Peyer's patch (tissue), 4 donors: ENCODE measurements around the gene SYNE4. TPM values are rescaled to one million over a fixed set of nuclear protein-coding genes. Genes with fewer than 3 reads are reported as not detected.

Experiments used
- DNase-seq, 3 donors: peaks; one replicate each; pipeline ENCODE4 v3.0.0-alpha.2; 2017 to 2019
- H3K27ac ChIP-seq, 4 donors: fragments of 200-600 bp; sonication (generic); one replicate each; pipeline ENCODE4 v1.5.1; 2016 to 2019
- H3K27me3 ChIP-seq, 2 donors: fragments of 200-600 bp; sonication (generic); one replicate each; pipeline ENCODE4 v1.5.1; 2019
- H3K36me3 ChIP-seq, 3 donors: fragments of 200-600 bp; sonication (generic); one replicate each; pipeline ENCODE4 v1.5.1; 2016 to 2019
- H3K4me1 ChIP-seq, 4 donors: fragments of 200-600 bp; sonication (generic); one replicate each; pipeline ENCODE4 v1.5.1; 2016 to 2019
- H3K4me3 ChIP-seq, 4 donors: fragments of 200-600 bp; sonication (generic); 1 replicate in 3 of 4; 2 replicates in 1 of 4; pipeline ENCODE4 v1.5.1; 2016 to 2019; ENCODE audit warnings: mild to moderate bottlenecking in 1 of 4
- H3K9me3 ChIP-seq, 4 donors: fragments of 200-600 bp; sonication (generic); one replicate each; pipeline ENCODE4 v1.5.1; 2016 to 2019; ENCODE audit warnings: mild to moderate bottlenecking in 1 of 4
- CTCF ChIP-seq, 6 experiments: fragments of 450-650 bp in 4 of 6; fragments of 200-600 bp in 2 of 6; sonication (generic) in 1 of 6; IDR thresholded peaks; one replicate each; pipeline ENCODE4 v1.5.1; 2017 to 2019; ENCODE audit warnings: antibody characterized with exemption in 6 of 6, mild to moderate bottlenecking in 3 of 6, moderate library complexity in 1 of 6
- POLR2A ChIP-seq, 2 donors: fragments of 450-650 bp; IDR thresholded peaks; one replicate each; pipeline ENCODE4 v1.5.1; 2017; ENCODE audit warnings: antibody characterized with exemption in 2 of 2, mild to moderate bottlenecking in 2 of 2, moderate library complexity in 2 of 2
- total RNA-seq, 4 donors: library from RNA; depleted of rRNA; stranded (reverse); fragments of >200 nt; gene quantifications; one replicate each; pipeline ENCODE4 v1.1.0, GENCODE V29; 2016

Gene SYNE4
- total RNA-seq, 4 donors from 2014 or later, result 0.67 to 6.8 (median 6.1) TPM; not detected in 1

GRCh38 chr19:36051236-36051635, 42.6 kb upstream of the SYNE4 start:
- DNase-seq, result no peak
- H3K9me3 ChIP-seq, result no peaks in the 10 kb centered on the region

GRCh38 chr19:36049080-36049698, 40.6 kb upstream of the SYNE4 start:
- Histone ChIP-seq H3K36me3 (no peaks in the 10 kb centered on the region), H3K27me3 (no peaks in the 10 kb centered on the region), H3K4me1 (peaks cover 0 to 3% (median 0%) of the 10 kb centered on the region in 4 donors), H3K9me3 (no peaks in the 10 kb centered on the region), H3K4me3 (no peak overlapping the region), H3K27ac (no peak overlapping the region)
- TF ChIP-seq POLR2A (IDR thresholded peaks at IDR 0.05) (no peak), CTCF (IDR thresholded peaks at IDR 0.05) (no peak)
- no peak for DNase-seq

More at GRCh38 chr19:36051236-36051635, 42.6 kb upstream of the SYNE4 start:
- Histone ChIP-seq H3K4me3 (no peak overlapping the region), H3K27ac (no peak overlapping the region), H3K4me1 (peaks cover 0 to 11% (median 2%) of the 10 kb centered on the region in 4 donors), H3K27me3 (no peaks in the 10 kb centered on the region), H3K36me3 (no peaks in the 10 kb centered on the region)
- TF ChIP-seq CTCF (IDR thresholded peaks at IDR 0.05) (no peak), POLR2A (IDR thresholded peaks at IDR 0.05) (no peak)

GRCh38 chr19:36047835-36048234, 39.2 kb upstream of the SYNE4 start:
- H3K9me3 ChIP-seq, result no peaks in the 10 kb centered on the region
- TF ChIP-seq CTCF (IDR thresholded peaks at IDR 0.05) (no peak), POLR2A (IDR thresholded peaks at IDR 0.05) (no peak)
- no peak overlapping the region for H3K4me3 ChIP-seq
- no peaks in the 10 kb centered on the region for H3K36me3 ChIP-seq
- no peak overlapping the region for H3K27ac ChIP-seq
- no peaks in the 10 kb centered on the region for H3K27me3 ChIP-seq
- H3K4me1 ChIP-seq, result peaks cover 0 to 1% (median 0%) of the 10 kb centered on the region in 4 donors
- DNase-seq, result no peak

- TF ChIP-seq CTCF (IDR thresholded peaks at IDR 0.05), result no peak
- no peak for TF ChIP-seq POLR2A (IDR thresholded peaks at IDR 0.05)
- Histone ChIP-seq H3K4me3 (no peak overlapping the region), H3K27me3 (no peaks in the 10 kb centered on the region), H3K4me1 (peaks cover 0 to 5% (median 0%) of the 10 kb centered on the region in 4 donors), H3K36me3 (no peaks in the 10 kb centered on the region), H3K9me3 (no peaks in the 10 kb centered on the region), H3K27ac (peak overlapping the region in 1 of 4 donors; percentile 11)
- DNase-seq, result no peak
These were observed 37.9 kb upstream of the SYNE4 start for GRCh38 chr19:36046443-36047050.

- Histone ChIP-seq H3K4me3 (no peak overlapping the region), H3K27ac (peak overlapping the region in 1 of 4 donors; percentile 10), H3K4me1 (peaks cover 0 to 5% (median 0%) of the 10 kb centered on the region in 4 donors), H3K9me3 (no peaks in the 10 kb centered on the region), H3K27me3 (no peaks in the 10 kb centered on the region), H3K36me3 (peaks cover 0 to 6% (median 0%) of the 10 kb centered on the region in 3 donors)
- DNase-seq, result no peak
- no peak for TF ChIP-seq CTCF (IDR thresholded peaks at IDR 0.05)
- no peak for TF ChIP-seq POLR2A (IDR thresholded peaks at IDR 0.05)
These were observed 35.3 kb upstream of the SYNE4 start for GRCh38 chr19:36043952-36044351.
